SK-N-SH (cell line): ENCODE measurements around the gene PNN. TPM values are rescaled to one million over a fixed set of nuclear protein-coding genes. Genes with fewer than 3 reads are reported as not detected.

Experiments
- CTCF ChIA-PET: fragments of 300-600, 350-600 bp; formaldehyde crosslinking; extraction: SDS; loops from one replicate; lab custom pipeline; 2021; lab: Yijun Ruan, JAX
- POLR2A ChIA-PET: fragments of 350-600 bp; sonication (Branson Sonifier 250); formaldehyde crosslinking; extraction: SDS; loops from one replicate; lab custom pipeline; 2020; ENCODE audit warnings: antibody characterized with exemption, inconsistent platforms; lab: Yijun Ruan, JAX
- DNase-seq: peaks from one replicate; pipeline ENCODE4 v3.0.0; 2012
- H2AFZ ChIP-seq: fragments of 200-600 bp; sonication (generic); 2 replicates; pipeline ENCODE4 v1.8.1; 2016; ENCODE audit warnings: antibody characterized with exemption, mild to moderate bottlenecking, low read depth
- H3F3A ChIP-seq: fragments of 200-600 bp; sonication (generic); replicated peaks from 2 replicates; pipeline ENCODE3; 2016; ENCODE audit warnings: antibody characterized with exemption, mild to moderate bottlenecking; ENCODE audit not compliant: insufficient read depth
- H3K27ac ChIP-seq, 2 experiments: fragments of 200-500 bp in 1 of 2; fragments of 200-600 bp in 1 of 2; sonication (Bioruptor generic) in 1 of 2; sonication (generic), shearing (Covaris generic) in 1 of 2; 2 replicates each; pipeline versions ENCODE4 v1.5.1 to v1.6.1; 2014 to 2016; ENCODE audit warnings: low read depth in 2 of 2, inconsistent platforms in 1 of 2, low read length in 1 of 2, mild to moderate bottlenecking in 1 of 2, mixed read lengths in 1 of 2
- H3K27me3 ChIP-seq: fragments of 200-600 bp; sonication (generic), shearing (Covaris generic); 2 replicates; pipeline ENCODE4 v1.6.1; 2016; ENCODE audit warnings: mixed run types; ENCODE audit not compliant: insufficient read depth
- H3K36me3 ChIP-seq, 2 experiments: fragments of 200-500 bp in 1 of 2; fragments of 200-600 bp in 1 of 2; sonication (Bioruptor generic) in 1 of 2; sonication (generic) in 1 of 2; replicated peaks in 1 of 2; 2 replicates each; pipeline versions ENCODE3 to v1.5.1; 2014 to 2016; ENCODE audit warnings: low read length in 1 of 2, mild to moderate bottlenecking in 1 of 2; ENCODE audit not compliant: insufficient read depth in 2 of 2, control insufficient read depth in 1 of 2
- H3K4me1 ChIP-seq, 2 experiments: fragments of 200-500 bp in 1 of 2; fragments of 200-600 bp in 1 of 2; sonication (Bioruptor generic) in 1 of 2; sonication (generic), shearing (Covaris generic) in 1 of 2; 2 replicates each; pipeline versions ENCODE4 v1.5.1 to v1.6.1; 2014 to 2016; ENCODE audit warnings: low read depth in 1 of 2, low read length in 1 of 2, mixed run types in 1 of 2; ENCODE audit not compliant: insufficient read depth in 2 of 2, control insufficient read depth in 1 of 2
- H3K4me2 ChIP-seq: fragments of 200-600 bp; sonication (generic), shearing (Covaris generic); 2 replicates; pipeline ENCODE4 v1.6.1; 2017; ENCODE audit warnings: mixed run types
- H3K4me3 ChIP-seq, 2 experiments: fragments of 200-500 bp in 1 of 2; fragments of 200-600 bp in 1 of 2; sonication (Bioruptor generic) in 1 of 2; sonication (generic), shearing (Covaris generic) in 1 of 2; 2 replicates each; pipeline versions ENCODE4 v1.5.1 to v1.8.1; 2014 to 2016; ENCODE audit warnings: low read depth in 2 of 2, inconsistent platforms in 1 of 2, low read length in 1 of 2, mild to moderate bottlenecking in 1 of 2, mixed read lengths in 1 of 2, moderate library complexity in 1 of 2
- H3K79me2 ChIP-seq: fragments of 200-600 bp; sonication (generic); 2 replicates; pipeline ENCODE4 v1.8.1; 2017; ENCODE audit warnings: mild to moderate bottlenecking; ENCODE audit not compliant: insufficient read depth
- H3K9ac ChIP-seq: fragments of 200-600 bp; sonication (generic); 2 replicates; pipeline ENCODE4 v1.6.1; 2017; ENCODE audit warnings: mixed run types
- H3K9me2 ChIP-seq: fragments of 200-600 bp; sonication (generic); 2 replicates; pipeline ENCODE4 v1.6.1; 2017; ENCODE audit warnings: mixed run types
- H3K9me3 ChIP-seq: fragments of 200-600 bp; sonication (generic); 2 replicates; pipeline ENCODE4 v1.6.1; 2017; ENCODE audit warnings: mixed run types, mild to moderate bottlenecking, moderate library complexity
- H4K20me1 ChIP-seq: fragments of 200-600 bp; sonication (generic); 2 replicates; pipeline ENCODE4 v1.6.1; 2017; ENCODE audit warnings: mild to moderate bottlenecking, mixed run types; ENCODE audit not compliant: insufficient read depth
- CHD2 ChIP-seq: fragments of 150-350 bp; IDR thresholded peaks from 2 replicates; pipeline ENCODE4 v1.6.1; 2018; ENCODE audit warnings: low read length; ENCODE audit not compliant: partially characterized antibody
- EP300 ChIP-seq, 2 experiments: IDR thresholded peaks; 2 replicates each; pipeline versions ENCODE4 v1.4.0 to v1.6.1; 2012; ENCODE audit warnings: borderline replicate concordance in 1 of 2, low read depth in 1 of 2, low read length in 1 of 2
- FOSL2 ChIP-seq: IDR thresholded peaks from 2 replicates; pipeline ENCODE4 v1.4.0; 2012; ENCODE audit warnings: low read depth, mild to moderate bottlenecking, moderate library complexity, borderline replicate concordance
- JUND ChIP-seq: IDR thresholded peaks from 2 replicates; pipeline ENCODE4 v1.4.0; 2012
- NRF1 ChIP-seq: IDR thresholded peaks from 2 replicates; pipeline ENCODE4 v1.6.1; 2012; ENCODE audit warnings: low read depth, mild to moderate bottlenecking, low read length
- RAD21 ChIP-seq: IDR thresholded peaks from 2 replicates; pipeline ENCODE4 v1.6.1; 2012; ENCODE audit warnings: mild to moderate bottlenecking, low read length
- RCOR1 ChIP-seq: fragments of 150-350 bp; IDR thresholded peaks from 2 replicates; pipeline ENCODE4 v1.6.1; 2017; ENCODE audit warnings: antibody characterized with exemption, low read length
- RXRA ChIP-seq: IDR thresholded peaks from 2 replicates; pipeline ENCODE4 v1.4.0; 2012; ENCODE audit warnings: low read depth, mild to moderate bottlenecking, borderline replicate concordance
- SIN3A ChIP-seq: IDR thresholded peaks from 2 replicates; pipeline ENCODE4 v1.6.1; 2012; ENCODE audit warnings: low read depth, mild to moderate bottlenecking, low read length, moderate library complexity, borderline replicate concordance
- TEAD4 ChIP-seq: IDR thresholded peaks from 2 replicates; pipeline ENCODE4 v1.4.0; 2012; ENCODE audit warnings: mild to moderate bottlenecking, borderline replicate concordance; ENCODE audit not compliant: insufficient read depth
- USF1 ChIP-seq: IDR thresholded peaks from 2 replicates; pipeline ENCODE4 v1.4.0; 2012; ENCODE audit warnings: low read depth, borderline replicate concordance
- YY1 ChIP-seq: IDR thresholded peaks from 2 replicates; pipeline ENCODE4 v1.4.0; 2012; ENCODE audit warnings: low read depth, mild to moderate bottlenecking
- WGBS: methylation state at CpG from one replicate; pipeline ENCODE4 v1.1.6; 2017; ENCODE audit warnings: low lambda C conversion rate; 5-methylcytosine and 5-hydroxymethylcytosine counted together
- polyA plus RNA-seq, 3 experiments: library from polyadenylated mRNA; depleted of rRNA; stranded (reverse); fragments of >200 nt; gene quantifications; 2 replicates each; pipeline ENCODE4 v1.2.3, GENCODE V29; 2012
- TF ChIP-seq, protein P1 (sequence below): IDR thresholded peaks from 2 replicates; pipeline ENCODE4 v1.4.0; 2012; ENCODE audit warnings: low read depth
- TF ChIP-seq, protein P2 (sequence below): fragments of 150-350 bp; IDR thresholded peaks from 2 replicates; pipeline ENCODE4 v1.6.1; 2016; ENCODE audit warnings: mild to moderate bottlenecking, low read depth, low read length

Gene PNN
- polyA plus RNA-seq, 1 of the 3 experiments (the other 2 are of a cell fraction), result 8.8 TPM

GRCh38 chr14:39179042-39179441 is 4.0 kb downstream of the PNN start (continued):
- TF ChIP-seq RCOR1, result no peak
- no peak for TF ChIP-seq SIN3A
- TF ChIP-seq, protein P1, sequence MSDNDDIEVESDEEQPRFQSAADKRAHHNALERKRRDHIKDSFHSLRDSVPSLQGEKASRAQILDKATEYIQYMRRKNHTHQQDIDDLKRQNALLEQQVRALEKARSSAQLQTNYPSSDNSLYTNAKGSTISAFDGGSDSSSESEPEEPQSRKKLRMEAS, result no peak
- no peak for TF ChIP-seq TEAD4
- TF ChIP-seq RAD21, result no peak
- no peak for TF ChIP-seq CHD2

DNA sequence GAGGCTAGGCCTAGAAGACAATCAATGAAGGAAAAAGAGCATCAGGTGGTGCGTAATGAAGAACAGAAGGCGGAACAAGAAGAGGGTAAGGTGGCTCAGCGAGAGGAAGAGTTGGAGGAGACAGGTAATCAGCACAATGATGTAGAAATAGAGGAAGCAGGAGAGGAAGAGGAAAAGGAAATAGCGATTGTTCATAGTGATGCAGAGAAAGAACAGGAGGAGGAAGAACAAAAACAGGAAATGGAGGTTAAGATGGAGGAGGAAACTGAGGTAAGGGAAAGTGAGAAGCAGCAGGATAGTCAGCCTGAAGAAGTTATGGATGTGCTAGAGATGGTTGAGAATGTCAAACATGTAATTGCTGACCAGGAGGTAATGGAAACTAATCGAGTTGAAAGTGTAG is 5.5 kb downstream of the PNN start:
- ChIA-PET CTCF (no interaction called here), POLR2A (no interaction called here)
- no peak overlapping the region for H3K27ac ChIP-seq
- no peak overlapping the region for H3K9ac ChIP-seq
- H3F3A ChIP-seq, result peaks cover 21% of the 10 kb centered on the region
- H3K9me2 ChIP-seq, result no peaks in the 10 kb centered on the region
- H3K4me1 ChIP-seq, result peaks cover 0 to 4% of the 10 kb centered on the region in 2 experiments; a peak in 3 of 4 replicates
- no peak overlapping the region for H3K4me2 ChIP-seq
- H2AFZ ChIP-seq, result no peak overlapping the region
- no peak for TF ChIP-seq SIN3A
- no peak for TF ChIP-seq TEAD4
- no peak for TF ChIP-seq NRF1
- no peak for TF ChIP-seq RXRA
- TF ChIP-seq, protein P1, result no peak
- no peak for TF ChIP-seq YY1
- no peak for TF ChIP-seq FOSL2
- TF ChIP-seq USF1, result no peak
- no peak for TF ChIP-seq JUND
- H3K4me3 ChIP-seq, result no peak overlapping the region
- H3K9me3 ChIP-seq, result no peaks in the 10 kb centered on the region
- no peaks in the 10 kb centered on the region for H4K20me1 ChIP-seq
- 83% methylated on average over 5 of the region's 5 CpGs for WGBS
- H3K27me3 ChIP-seq, result no peaks in the 10 kb centered on the region
- H3K79me2 ChIP-seq, result peaks cover 38% of the 10 kb centered on the region
- peaks cover 57 to 60% of the 10 kb centered on the region in 2 experiments for H3K36me3 ChIP-seq
- no peak for DNase-seq

DNA sequence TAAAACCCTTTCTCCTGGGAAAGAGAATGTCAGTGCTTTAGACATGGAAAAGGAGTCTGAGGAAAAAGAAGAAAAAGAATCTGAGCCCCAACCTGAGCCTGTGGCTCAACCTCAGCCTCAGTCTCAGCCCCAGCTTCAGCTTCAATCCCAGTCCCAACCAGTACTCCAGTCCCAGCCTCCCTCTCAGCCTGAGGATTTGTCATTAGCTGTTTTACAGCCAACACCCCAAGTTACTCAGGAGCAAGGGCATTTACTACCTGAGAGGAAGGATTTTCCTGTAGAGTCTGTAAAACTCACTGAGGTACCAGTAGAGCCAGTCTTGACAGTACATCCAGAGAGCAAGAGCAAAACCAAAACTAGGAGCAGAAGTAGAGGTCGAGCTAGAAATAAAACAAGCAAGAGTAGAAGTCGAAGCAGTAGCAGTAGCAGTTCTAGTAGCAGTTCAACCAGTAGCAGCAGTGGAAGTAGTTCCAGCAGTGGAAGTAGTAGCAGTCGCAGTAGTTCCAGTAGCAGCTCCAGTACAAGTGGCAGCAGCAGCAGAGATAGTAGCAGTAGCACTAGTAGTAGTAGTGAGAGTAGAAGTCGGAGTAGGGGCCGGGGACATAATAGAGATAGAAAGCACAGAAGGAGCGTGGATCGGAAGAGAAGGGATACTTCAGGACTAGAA is 6.1 kb downstream of the PNN start:
- Histone ChIP-seq H3K9me2 (no peaks in the 10 kb centered on the region), H3K79me2 (peaks cover 32% of the 10 kb centered on the region), H3K27ac (no peak overlapping the region; a peak in 1 of 4 replicates), H2AFZ (no peak overlapping the region), H3K36me3 (peaks cover 55 to 60% of the 10 kb centered on the region in 2 experiments), H3K4me2 (no peak overlapping the region), H3K4me1 (peaks cover 0 to 4% of the 10 kb centered on the region in 2 experiments; a peak in 3 of 4 replicates), H4K20me1 (no peaks in the 10 kb centered on the region), H3F3A (peaks cover 21% of the 10 kb centered on the region), H3K27me3 (no peaks in the 10 kb centered on the region), H3K9ac (no peak overlapping the region), H3K9me3 (no peaks in the 10 kb centered on the region), H3K4me3 (no peak overlapping the region)
- no peak for DNase-seq
- TF ChIP-seq USF1 (no peak), EP300 (IDR thresholded peaks at IDR 0.05; ENCODE audit: borderline replicate concordance in 1 of 2, low read depth in 1 of 2, low read length in 1 of 2) (no peak), NRF1 (no peak)
- TF ChIP-seq, protein P2, sequence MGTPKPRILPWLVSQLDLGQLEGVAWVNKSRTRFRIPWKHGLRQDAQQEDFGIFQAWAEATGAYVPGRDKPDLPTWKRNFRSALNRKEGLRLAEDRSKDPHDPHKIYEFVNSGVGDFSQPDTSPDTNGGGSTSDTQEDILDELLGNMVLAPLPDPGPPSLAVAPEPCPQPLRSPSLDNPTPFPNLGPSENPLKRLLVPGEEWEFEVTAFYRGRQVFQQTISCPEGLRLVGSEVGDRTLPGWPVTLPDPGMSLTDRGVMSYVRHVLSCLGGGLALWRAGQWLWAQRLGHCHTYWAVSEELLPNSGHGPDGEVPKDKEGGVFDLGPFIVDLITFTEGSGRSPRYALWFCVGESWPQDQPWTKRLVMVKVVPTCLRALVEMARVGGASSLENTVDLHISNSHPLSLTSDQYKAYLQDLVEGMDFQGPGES, result no peak
- ChIA-PET POLR2A (no interaction called here), CTCF (no interaction called here)
- WGBS, result 95% methylated on average over 7 of the region's 7 CpGs
